ENCODE measurements around the gene CCNY.

DNA sequence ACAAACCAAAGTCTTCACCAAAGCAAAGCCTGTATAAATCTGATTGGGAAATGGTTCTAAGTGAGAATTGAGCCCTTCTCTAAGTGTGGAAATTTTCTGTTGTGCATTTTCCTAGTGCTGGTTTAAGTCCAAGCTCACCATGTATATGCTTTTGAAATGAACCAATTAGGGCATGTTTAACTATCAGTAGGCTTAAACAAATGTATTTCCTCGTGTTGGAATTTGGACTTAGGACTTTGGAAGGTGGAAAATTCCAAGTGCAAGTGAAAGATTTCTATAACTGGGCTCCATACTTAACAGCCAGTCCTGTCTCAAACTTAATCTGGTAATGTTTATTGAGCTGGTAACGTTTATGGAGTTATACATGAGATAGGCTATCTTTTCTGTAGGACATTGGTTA, 28.5 kb downstream of the CCNY start:
- TF ChIP-seq, protein P1, sequence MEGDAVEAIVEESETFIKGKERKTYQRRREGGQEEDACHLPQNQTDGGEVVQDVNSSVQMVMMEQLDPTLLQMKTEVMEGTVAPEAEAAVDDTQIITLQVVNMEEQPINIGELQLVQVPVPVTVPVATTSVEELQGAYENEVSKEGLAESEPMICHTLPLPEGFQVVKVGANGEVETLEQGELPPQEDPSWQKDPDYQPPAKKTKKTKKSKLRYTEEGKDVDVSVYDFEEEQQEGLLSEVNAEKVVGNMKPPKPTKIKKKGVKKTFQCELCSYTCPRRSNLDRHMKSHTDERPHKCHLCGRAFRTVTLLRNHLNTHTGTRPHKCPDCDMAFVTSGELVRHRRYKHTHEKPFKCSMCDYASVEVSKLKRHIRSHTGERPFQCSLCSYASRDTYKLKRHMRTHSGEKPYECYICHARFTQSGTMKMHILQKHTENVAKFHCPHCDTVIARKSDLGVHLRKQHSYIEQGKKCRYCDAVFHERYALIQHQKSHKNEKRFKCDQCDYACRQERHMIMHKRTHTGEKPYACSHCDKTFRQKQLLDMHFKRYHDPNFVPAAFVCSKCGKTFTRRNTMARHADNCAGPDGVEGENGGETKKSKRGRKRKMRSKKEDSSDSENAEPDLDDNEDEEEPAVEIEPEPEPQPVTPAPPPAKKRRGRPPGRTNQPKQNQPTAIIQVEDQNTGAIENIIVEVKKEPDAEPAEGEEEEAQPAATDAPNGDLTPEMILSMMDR (IDR thresholded peaks at IDR 0.05; ENCODE audit: poor library complexity), result no peak
- TF ChIP-seq EZH2phosphoT487 (IDR thresholded peaks at IDR 0.05; ENCODE audit: low read depth, severe bottlenecking, unreplicated experiment) (no peak), EZH2 (IDR thresholded peaks at IDR 0.05; ENCODE audit: borderline replicate concordance) (no peak)

Measured in hepatocyte (in vitro differentiated cells).